Upper lobe of right lung (tissue), 1 donor: Measurements from ENCODE around the gene TAS1R2. TPM values are rescaled to one million over a fixed set of nuclear protein-coding genes. Genes with fewer than 3 reads are reported as not detected.
A peak's percentile ranks its signal among the peaks of the same experiment; 100 is the strongest.

Experiments
- ATAC-seq: fragments of 200-7000 bp; cut with Tn5 transposase; one replicate; pipeline ENCODE4 v1.9.1; 2020; ENCODE audit warnings: mild to moderate bottlenecking, moderate library complexity
- DNase-seq: peaks from one replicate; pipeline ENCODE4 v3.0.0-alpha.2; 2020
- H3K27ac ChIP-seq: fragments of 200-600 bp; one replicate; pipeline ENCODE4 v1.8.0; 2022
- H3K27me3 ChIP-seq: fragments of 200-600 bp; one replicate; pipeline ENCODE4 v1.8.0; 2022; ENCODE audit warnings: mild to moderate bottlenecking
- H3K36me3 ChIP-seq: fragments of 200-600 bp; one replicate; pipeline ENCODE4 v1.8.0; 2022
- H3K4me1 ChIP-seq: fragments of 200-600 bp; one replicate; pipeline ENCODE4 v1.8.0; 2022
- H3K4me3 ChIP-seq: fragments of 200-600 bp; one replicate; pipeline ENCODE4 v1.8.0; 2022; ENCODE audit warnings: mild to moderate bottlenecking
- H3K9me3 ChIP-seq: fragments of 200-600 bp; one replicate; pipeline ENCODE4 v1.8.0; 2022
- intact Hi-C: fragments of 100-400 bp; cut with DNase I; formaldehyde crosslinking; loops from one replicate; pipeline ENCODE4 v1.11.0; 2022
- total RNA-seq: library from RNA; stranded (reverse); fragmentation: NEBNext Ultra II Directional; extraction: Animal tissue kit (Norgen Biotek cat#: 25700); gene quantifications from one replicate; pipeline ENCODE4 v1.2.1, GENCODE V29; 2021
- TF ChIP-seq, protein P1 (sequence below): fragments of 200-600 bp; IDR thresholded peaks from one replicate; pipeline ENCODE4 v1.8.0; 2022; ENCODE audit warnings: antibody characterized with exemption
- donor health status: DM: no; HTN: yes; CAD: no; lungs with severe emphysema.

TAS1R2 gene
- total RNA-seq, 1 donor from 2014 or later, result not detected

DNA sequence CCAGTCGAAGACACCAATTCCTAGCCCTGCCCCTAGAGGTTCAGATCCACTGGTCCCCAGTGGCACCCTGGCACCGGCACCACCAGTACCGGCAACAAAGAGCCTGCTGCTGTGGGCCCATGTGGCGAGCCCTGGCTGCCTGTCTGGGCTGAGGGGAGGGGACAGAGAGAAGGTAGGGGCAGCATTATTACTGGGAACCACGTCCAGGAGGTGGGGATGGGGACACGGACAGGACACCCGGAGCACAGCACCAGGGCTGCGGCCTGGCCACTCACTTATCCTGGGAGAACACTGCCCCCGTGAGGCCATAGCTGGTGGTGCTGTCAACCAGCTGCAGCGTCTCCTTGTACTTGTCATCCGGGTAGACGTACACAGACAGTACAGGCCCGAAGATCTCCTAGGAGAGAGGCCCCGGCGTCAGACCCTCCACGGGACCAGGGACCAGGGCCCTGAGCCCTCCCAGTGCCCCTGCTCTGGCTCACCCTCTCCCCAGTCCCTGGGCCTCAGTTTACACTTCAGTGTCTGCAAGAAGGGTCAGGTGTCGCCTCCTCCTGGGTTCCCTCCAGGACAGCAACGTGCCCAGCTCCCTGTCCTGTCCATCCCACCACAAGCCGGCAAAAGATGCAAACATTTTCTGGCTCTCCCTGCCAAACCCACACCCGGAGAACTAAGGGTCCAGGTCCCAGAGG lies 15.8 kb upstream of the TAS1R2 start:
- no peaks in the 10 kb centered on the region for H3K9me3 ChIP-seq
- ATAC-seq, result peak; percentile 89
- intact Hi-C loops, result loop anchor here (10.0 kb wide), 1 partner anchor 280 kb away; no protein-coding TSS in a partner anchor
- H3K4me1 ChIP-seq, result no peaks in the 10 kb centered on the region
- TF ChIP-seq, protein P1, sequence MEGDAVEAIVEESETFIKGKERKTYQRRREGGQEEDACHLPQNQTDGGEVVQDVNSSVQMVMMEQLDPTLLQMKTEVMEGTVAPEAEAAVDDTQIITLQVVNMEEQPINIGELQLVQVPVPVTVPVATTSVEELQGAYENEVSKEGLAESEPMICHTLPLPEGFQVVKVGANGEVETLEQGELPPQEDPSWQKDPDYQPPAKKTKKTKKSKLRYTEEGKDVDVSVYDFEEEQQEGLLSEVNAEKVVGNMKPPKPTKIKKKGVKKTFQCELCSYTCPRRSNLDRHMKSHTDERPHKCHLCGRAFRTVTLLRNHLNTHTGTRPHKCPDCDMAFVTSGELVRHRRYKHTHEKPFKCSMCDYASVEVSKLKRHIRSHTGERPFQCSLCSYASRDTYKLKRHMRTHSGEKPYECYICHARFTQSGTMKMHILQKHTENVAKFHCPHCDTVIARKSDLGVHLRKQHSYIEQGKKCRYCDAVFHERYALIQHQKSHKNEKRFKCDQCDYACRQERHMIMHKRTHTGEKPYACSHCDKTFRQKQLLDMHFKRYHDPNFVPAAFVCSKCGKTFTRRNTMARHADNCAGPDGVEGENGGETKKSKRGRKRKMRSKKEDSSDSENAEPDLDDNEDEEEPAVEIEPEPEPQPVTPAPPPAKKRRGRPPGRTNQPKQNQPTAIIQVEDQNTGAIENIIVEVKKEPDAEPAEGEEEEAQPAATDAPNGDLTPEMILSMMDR, result peak; percentile 86
- DNase-seq, result peak; percentile 91
- H3K4me3 ChIP-seq, result no peak overlapping the region
- H3K36me3 ChIP-seq, result no peaks in the 10 kb centered on the region
- no peak overlapping the region for H3K27ac ChIP-seq
- H3K27me3 ChIP-seq, result no peaks in the 10 kb centered on the region

DNA sequence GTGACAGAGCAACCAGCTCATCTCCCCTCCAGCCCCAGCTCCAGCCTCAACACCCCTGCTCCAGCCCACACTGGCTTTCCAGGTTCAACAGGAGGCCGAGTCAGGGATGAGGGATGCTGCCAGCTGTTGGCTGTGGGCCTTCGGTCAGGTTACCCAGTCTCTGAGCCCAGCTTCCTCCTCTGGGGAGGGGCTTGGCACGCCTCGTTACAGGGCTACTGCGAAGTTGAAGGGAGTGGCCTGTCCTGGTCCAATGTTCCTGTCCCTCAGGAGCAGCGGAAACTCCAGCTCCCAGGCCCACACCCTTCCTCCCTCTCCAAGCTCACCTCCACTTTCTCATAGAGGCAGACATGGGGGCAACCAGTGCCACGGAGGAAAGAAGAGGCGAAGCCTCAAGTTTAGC lies 15.1 kb upstream of the TAS1R2 start:
- no peak overlapping the region for H3K4me3 ChIP-seq
- no peak overlapping the region for H3K27ac ChIP-seq
- no peak for DNase-seq
- no peaks in the 10 kb centered on the region for H3K36me3 ChIP-seq
- no peak for ATAC-seq
- H3K9me3 ChIP-seq, result no peaks in the 10 kb centered on the region
- intact Hi-C loops, result loop anchor here (10.0 kb wide), 1 partner anchor 280 kb away; no protein-coding TSS in a partner anchor
- TF ChIP-seq, protein P1, result no peak
- H3K27me3 ChIP-seq, result no peaks in the 10 kb centered on the region
- H3K4me1 ChIP-seq, result no peaks in the 10 kb centered on the region

DNA sequence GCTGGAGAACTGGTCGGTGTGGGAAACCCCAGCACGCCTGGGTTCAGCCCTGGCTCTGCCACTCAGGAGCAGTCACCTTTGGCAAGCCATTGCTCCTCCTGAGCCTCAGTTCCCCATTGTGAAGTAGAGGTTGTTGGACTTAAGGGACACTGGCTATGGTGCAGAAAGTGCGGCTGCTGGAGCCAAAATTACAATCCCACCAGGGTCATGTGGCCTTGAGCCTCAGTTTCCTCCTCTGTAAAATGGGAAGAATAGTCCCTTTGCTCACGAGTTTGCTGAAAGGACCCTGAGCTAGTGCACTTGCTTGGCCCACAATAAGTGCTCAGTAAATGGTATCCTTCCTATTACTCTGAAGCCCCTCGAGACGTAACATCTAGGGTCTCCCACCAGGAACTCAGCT lies 14.6 kb upstream of the TAS1R2 start:
- intact Hi-C loops, result loop anchor here (10.0 kb wide), 1 partner anchor 279 kb away; no protein-coding TSS in a partner anchor
- no peaks in the 10 kb centered on the region for H3K36me3 ChIP-seq
- ATAC-seq (no peak), DNase-seq (no peak)
- H3K4me3 ChIP-seq, result no peak overlapping the region
- no peak overlapping the region for H3K27ac ChIP-seq
- no peaks in the 10 kb centered on the region for H3K9me3 ChIP-seq
- TF ChIP-seq, protein P1, result no peak
- H3K4me1 ChIP-seq, result no peaks in the 10 kb centered on the region
- H3K27me3 ChIP-seq, result no peaks in the 10 kb centered on the region

DNA sequence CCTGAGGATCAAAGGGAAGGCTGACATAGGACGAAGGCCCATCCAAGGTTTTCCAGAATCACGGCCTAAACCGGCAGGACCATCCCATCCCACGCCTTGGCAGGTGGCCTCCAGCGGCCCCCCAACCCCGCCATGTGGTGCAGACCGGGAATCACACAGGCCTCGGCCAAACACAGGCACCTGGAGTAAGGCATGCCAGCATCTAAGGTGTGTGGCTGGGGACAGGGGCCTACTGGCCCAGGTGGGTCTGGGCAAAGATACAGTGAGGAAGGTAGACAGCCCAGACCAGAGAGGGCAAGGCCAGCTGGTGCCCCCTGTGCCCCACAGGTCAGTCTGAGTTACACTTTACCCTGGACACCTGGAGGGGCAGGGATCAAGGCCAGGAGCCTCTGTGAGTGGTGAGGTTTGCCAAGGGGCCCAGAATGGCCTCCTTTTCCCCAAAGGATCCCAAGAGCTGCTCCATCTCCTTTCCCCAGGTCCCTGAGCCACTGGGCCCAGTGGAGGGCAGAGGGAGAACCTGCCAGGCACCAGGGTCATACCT lies 12.7 kb upstream of the TAS1R2 start:
- TF ChIP-seq, protein P1, result no peak
- no peak overlapping the region for H3K27ac ChIP-seq
- DNase-seq (no peak), ATAC-seq (no peak)
- H3K36me3 ChIP-seq, result no peaks in the 10 kb centered on the region
- no peaks in the 10 kb centered on the region for H3K27me3 ChIP-seq
- intact Hi-C loops, result loop anchor here (10.0 kb wide), 1 partner anchor 277 kb away; no protein-coding TSS in a partner anchor
- no peak overlapping the region for H3K4me3 ChIP-seq
- H3K4me1 ChIP-seq, result no peaks in the 10 kb centered on the region
- H3K9me3 ChIP-seq, result no peaks in the 10 kb centered on the region

DNA sequence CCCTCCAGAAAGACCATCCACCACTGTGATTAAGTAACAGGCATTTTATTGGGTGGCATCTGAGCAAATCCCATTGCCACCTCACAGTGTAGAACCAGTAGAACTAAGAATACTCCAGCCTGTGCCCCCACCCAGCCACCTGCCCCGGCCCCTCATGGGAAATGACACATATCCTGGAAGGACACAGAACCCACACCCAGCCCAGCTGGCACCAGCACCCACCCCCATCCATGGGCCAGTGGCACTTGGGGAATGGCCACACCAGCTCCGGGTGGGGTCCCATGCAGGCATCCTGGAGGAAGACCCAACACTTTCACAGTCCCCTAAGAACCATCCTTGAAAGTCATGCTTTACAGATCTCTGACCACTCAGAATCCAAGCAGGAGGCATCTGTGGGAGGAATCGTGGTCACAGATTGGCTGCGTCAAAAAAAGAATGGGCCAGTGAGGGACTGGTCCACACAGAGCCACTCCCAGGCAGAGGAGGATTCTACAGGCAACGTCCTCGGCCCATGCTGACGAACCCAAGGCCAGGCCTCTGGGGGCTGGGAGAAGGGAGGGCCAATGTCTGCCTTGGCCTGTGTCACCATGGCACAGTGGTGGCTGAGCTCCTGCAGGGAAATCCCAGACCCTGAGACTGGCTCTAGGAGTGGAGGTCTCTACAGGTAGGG lies 12.1 kb upstream of the TAS1R2 start:
- Histone ChIP-seq H3K4me1 (no peaks in the 10 kb centered on the region), H3K9me3 (no peaks in the 10 kb centered on the region), H3K4me3 (no peak overlapping the region), H3K27ac (no peak overlapping the region), H3K36me3 (no peaks in the 10 kb centered on the region), H3K27me3 (no peaks in the 10 kb centered on the region)
- DNase-seq (no peak), ATAC-seq (no peak)
- intact Hi-C loops, result loop anchor here (10.0 kb wide), 1 partner anchor 277 kb away; no protein-coding TSS in a partner anchor
- TF ChIP-seq, protein P1, result no peak
